Erythroblast (primary cell): Measurements from ENCODE around the gene ZNF655.
A peak's percentile ranks its signal among the peaks of the same experiment; 100 is the strongest.
"Not testable (repeated sequence)": the region's sequence is repeated elsewhere in the genome, so short reads cannot be mapped to it uniquely, and the experiment has no call there.

Experiments
- DNase-seq, 2 experiments: peaks; one replicate each; lab custom pipeline; 2025; lab: John Stamatoyannopoulos, UW
- GATA1 ChIP-seq: IDR thresholded peaks from 2 replicates; pipeline ENCODE4 v1.6.1; 2011; ENCODE audit warnings: low read depth, mild to moderate bottlenecking, control low read depth, low read length, moderate library complexity
- POLR2A ChIP-seq: IDR thresholded peaks from 2 replicates; pipeline ENCODE4 v1.6.1; 2011; ENCODE audit warnings: mild to moderate bottlenecking, low read length

Gene ZNF655, protein sequence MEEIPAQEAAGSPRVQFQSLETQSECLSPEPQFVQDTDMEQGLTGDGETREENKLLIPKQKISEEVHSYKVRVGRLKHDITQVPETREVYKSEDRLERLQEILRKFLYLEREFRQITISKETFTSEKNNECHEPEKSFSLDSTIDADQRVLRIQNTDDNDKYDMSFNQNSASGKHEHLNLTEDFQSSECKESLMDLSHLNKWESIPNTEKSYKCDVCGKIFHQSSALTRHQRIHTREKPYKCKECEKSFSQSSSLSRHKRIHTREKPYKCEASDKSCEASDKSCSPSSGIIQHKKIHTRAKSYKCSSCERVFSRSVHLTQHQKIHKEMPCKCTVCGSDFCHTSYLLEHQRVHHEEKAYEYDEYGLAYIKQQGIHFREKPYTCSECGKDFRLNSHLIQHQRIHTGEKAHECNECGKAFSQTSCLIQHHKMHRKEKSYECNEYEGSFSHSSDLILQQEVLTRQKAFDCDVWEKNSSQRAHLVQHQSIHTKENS

DNA sequence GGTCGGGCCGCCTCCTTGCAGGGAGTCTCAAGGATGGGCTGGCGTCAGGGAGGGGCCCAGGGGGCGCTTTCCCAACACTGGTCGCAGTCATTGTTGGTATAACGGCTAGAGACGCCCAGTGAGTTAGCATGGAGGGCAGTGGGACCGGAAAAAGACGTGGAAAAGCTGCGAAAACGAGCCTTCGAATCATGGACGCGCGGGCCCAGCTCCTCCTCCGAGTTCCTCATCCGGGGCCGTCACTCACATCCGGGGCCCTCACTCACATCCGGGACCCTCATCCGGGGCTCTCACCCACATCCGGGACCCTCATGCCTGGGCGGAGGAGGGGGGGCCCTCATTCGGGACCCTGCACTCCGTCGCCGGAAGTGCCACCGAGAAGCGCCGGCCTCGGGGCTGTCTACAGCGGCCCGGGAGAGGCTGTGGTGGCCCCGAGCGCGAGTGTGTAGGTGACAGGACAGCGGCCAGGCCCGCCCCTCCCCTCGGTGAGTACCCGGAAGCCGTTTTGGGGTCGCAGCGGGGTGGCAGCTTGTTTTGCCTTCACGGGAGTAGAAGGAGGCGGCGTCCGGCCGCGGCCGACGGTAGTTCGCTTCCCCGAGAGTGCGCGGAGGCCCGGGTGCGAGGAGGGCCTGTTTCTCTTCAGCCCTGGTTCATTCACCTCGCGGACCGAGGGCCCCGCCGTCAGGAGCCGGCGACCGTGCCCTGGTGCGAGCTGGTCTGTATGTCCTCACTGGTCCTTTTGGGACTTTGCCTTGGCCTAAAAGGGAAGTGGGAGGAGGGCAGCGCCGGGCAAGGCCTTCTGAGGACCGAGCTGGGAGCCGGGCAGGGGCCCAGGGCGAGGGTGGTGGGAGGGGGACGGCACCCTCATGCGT, at the start of gene ZNF655:
Gene ZNF655 (plus strand): TSS at position 337 of the 869 bp plus-strand sequence. CDS start 1,918 bp downstream, outside the sequence.
- peak; percentile 89 to 93 for DNase-seq
- TF ChIP-seq GATA1 (no peak), POLR2A (peak; percentile 83)

DNA sequence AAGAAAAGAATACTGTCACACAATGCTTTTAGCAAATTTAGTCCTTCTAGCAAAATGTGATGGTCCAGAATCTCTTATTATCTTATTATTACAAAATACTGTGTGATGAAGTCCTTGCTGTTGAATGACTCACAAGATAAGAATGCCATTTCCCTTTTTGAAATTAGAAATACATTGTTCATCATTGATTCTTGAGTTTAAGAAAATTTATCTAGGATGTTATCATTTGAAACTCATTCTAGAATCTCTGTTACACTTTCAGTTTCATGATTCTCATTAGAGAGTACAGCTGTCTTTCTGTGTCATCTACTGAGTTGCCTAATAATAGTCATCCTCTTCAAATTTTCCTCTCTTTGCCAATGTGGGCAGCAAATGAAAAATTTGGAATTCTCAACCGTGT, 44.4 kb upstream of the ZNF655 start:
- TF ChIP-seq GATA1 = no peak
- DNase-seq = no peak

DNA sequence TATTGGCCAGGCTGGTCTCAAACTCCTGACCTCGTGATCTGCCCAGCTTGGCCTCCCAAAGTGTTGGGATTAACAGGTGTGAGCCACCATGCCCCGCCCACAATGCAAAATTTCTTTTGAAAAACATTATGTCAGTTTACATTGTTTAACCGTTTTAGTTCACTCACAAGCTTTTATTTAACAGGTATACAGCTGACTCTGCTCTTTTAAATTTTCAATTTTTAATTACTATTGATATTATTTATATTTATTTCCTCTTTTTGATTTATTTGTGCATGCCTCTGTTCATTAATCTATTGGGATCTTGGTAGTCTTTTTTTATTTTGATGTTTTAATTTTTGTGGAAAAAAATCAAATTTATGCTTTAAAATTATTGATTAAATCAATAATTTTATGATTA, 37.0 kb upstream of the ZNF655 start:
- no peak for TF ChIP-seq GATA1
- TF ChIP-seq POLR2A = no peak
- no peak for DNase-seq

DNA sequence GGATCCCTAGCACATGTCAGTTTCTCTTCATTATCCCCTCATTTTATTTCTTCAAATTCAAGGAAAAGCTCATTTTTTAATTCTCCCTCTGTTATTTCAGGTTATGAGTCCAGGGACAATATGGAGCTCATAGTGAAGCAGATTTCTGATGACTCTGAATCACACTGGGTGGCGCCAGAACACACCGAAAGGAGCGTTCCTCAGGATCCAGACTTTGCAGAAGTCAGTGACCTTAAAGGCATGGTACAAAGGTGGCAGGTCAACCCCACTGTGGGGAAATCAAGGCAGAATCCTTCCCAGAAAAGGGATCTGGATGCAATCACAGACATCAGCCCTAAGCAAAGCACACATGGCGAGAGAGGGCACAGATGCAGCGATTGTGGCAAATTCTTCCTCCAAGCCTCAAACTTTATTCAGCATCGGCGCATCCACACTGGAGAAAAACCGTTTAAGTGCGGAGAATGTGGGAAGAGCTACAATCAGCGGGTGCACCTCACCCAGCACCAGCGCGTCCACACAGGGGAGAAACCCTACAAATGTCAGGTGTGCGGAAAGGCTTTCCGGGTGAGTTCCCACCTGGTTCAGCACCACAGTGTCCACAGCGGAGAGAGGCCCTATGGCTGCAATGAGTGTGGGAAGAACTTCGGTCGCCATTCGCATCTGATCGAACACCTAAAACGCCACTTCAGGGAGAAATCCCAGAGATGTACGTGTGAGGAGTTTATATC, 32.6 kb upstream of the ZNF655 start:
- TF ChIP-seq POLR2A (no peak), GATA1 (no peak)
- DNase-seq = peak; percentile 35 to 67

DNA sequence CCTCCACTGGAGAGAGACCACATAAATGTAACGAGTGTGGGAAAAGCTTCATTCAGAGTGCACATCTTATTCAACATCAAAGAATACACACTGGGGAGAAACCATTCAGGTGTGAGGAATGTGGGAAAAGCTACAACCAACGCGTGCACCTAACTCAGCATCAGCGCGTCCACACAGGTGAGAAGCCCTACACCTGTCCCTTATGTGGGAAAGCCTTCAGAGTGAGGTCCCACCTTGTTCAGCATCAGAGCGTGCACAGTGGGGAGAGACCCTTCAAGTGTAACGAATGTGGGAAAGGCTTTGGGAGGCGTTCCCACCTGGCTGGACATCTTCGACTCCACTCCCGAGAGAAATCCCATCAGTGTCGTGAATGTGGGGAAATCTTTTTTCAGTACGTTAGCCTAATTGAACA, 27.1 kb upstream of the ZNF655 start:
- TF ChIP-seq POLR2A (no peak), GATA1 (no peak)

DNA sequence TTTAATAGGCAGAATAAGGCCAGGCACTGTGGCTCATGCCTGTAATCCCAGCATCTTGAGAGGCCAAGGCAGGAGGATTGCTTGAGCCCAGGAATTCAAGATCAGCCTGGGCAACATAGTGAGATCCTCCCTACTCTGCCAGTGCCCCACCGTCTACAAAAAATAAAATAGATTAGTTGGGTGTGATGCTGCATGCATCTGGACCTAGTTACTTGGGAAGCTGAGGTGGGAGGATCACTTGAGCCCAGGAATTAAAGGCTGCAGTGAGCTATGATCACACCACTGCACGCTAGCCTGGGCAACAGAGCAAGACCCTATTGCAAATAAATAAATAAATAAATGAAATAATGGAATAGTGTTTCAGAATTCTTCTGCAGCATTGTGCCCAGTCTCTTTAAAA, 22.8 kb upstream of the ZNF655 start:
- TF ChIP-seq GATA1 (no peak), POLR2A (no peak)
- no peak for DNase-seq

More for the DNA sequence above, 27.1 kb upstream of the ZNF655 start:
- DNase-seq = peak; percentile 20 to 27

DNA sequence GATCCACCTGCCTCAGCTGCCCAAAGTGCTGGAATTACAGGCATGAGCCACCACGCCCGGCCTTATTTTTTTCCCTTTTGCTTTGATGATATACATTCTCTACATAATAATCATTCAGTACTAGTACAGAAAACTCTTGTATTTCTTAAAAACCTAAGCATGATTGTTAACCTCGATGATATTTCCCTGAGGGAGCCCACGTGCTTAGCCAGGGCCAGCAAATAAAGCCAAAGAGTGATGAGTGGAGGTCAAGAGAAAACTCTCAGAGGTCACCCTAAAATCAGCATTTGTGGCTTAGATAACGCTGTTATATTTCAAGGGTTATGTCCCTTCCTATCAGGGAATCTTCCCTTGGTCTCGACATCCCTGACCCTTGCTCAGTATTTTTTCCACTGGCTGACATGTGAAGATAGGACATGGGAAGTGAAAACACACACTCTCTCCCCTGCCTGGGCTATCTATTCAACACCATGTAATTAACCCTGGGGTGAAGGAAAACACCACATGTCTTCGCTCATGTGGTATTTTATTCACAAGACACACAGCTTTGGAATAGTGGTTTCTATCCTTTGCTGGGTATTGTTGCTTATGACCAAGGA, 19.1 kb upstream of the ZNF655 start:
- DNase-seq = no peak
- TF ChIP-seq POLR2A = no peak

DNA sequence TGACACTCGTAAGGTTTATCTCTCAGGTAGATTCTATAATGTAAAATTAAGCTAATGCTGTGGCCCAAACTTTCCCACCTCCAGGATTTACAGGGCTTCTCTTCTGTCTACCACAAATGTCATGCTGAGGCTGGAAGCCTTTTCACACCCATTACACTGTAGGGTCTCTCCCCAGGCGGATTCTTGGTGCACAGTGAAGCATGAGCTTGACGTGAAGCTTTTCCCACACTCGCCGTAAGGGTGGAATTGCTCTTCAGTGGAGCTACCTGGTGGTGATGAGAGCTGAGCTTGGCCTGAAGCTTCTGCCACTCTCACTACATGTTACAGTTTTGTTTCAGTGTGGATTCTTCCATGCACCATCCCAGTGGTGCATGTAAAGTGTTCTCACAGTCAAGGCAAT, 17.9 kb upstream of the ZNF655 start:
- DNase-seq = no peak
- TF ChIP-seq GATA1 (no peak), POLR2A (no peak)

DNA sequence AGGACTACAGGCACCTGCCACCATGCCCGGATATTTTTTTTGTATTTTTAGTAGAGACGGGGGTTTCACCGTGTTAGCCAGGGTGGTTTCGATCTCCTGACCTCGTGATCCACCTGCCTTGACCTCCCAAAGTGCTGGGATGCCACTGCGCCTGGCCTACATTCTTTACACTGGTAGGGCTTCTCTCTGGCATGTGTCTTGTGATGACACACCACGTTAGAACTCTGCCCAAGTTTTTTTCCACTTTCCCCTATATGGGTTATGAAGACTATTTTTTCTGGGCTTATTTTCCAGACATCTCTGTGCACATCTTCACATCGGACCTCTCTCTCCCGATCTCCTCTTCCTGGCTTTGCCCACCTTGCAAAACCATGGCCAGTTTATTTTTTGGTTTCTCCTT, 17.2 kb upstream of the ZNF655 start:
- DNase-seq = no peak

DNA sequence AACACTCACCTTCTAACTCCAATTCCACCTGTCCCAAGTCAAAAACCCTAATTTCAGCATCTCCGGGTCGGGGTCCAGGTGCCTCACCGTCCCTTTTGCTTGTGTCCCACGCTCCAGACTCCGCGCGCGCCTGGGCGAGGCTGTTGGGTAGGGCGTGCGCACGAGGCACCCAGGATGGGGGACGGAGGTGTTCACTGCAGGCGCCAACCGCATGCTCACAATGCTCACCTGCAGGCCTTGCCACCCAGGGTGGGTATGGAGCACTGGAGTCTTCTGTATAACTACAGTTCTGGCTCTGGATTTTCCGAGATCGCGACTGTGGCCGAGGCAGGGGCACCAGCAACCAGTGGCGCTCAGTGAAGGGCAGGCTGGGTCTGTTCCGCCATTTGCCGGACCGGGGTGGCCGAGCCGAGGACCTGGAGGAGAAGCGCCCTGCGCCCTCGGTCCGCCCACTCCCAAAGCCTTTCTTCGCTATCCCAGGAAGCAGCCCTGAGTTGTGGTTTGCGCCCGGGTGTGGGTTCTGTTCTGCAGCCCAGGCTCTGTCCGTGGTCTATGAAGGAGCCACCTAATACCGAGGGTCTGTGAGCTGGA, 15.3 kb upstream of the ZNF655 start:
- TF ChIP-seq GATA1 (no peak), POLR2A (no peak)
- DNase-seq = no peak

More for the DNA sequence above, 17.2 kb upstream of the ZNF655 start:
- TF ChIP-seq POLR2A (no peak), GATA1 (no peak)

DNA sequence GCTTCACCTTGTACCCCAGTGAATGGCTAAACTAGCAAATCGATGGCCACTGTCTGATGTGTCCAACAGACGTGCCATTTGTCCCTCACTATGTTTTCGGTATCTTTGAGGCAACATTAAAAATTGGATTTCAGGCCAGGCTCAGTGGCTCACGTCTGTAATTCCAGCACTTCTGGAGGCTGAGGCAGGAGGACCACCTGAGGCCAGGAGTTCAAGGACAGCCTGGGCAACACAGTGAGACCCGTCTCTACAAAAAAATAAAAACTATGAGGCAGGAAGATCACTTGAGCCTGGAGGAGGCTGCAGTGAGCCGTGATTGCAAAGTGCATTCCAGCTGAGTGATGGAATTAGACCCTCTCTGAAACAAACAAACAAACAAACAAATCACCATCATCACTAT, 14.5 kb upstream of the ZNF655 start:
- DNase-seq = no peak
- TF ChIP-seq POLR2A (no peak), GATA1 (no peak)

DNA sequence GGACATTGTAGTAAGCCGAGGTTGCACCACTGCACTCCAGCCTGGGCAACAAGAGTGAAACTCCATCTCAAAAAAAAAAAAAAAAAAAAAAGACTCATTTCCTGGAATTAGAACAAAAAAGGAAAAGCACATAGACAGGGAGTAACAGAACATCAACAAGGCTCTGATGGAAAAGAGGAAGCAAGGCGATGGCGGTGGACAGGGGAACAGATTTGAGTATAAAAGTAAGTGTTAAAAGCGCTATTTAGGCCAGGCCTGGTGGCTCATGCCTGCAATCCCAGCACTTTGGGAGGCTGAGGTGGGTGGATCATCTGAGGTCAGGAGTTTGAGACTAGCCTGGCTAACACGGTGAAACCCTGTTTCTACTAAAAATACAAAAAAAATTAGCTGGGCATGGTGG, 13.1 kb upstream of the ZNF655 start:
- DNase-seq = not testable (repeated sequence)

DNA sequence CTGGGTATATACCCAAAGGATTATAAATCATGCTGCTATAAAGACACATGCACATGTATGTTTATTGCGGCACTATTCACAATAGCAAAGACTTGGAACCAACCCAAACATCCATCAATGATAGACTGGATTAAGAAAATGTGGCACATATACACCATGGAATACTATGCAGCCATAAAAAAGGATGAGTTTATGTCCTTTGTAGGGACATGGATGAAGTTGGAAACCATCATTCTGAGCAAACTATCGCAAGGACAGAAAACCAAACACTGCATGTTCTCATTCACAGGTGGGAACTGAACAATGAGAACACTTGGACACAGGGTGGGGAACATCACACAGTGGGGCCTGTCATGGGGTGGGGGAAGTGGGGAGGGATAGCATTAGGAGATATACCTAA, 8.9 kb upstream of the ZNF655 start:
- not testable (repeated sequence) for DNase-seq
